Activated CD4-positive, CD25-positive, alpha-beta regulatory T cell (primary cell): ENCODE results near the gene C16orf86.

ENCODE experiments used
- DNase-seq, 4 experiments: peaks; one replicate each; lab custom pipeline; 2025; lab: John Stamatoyannopoulos, UW

The C16orf86 gene

DNA sequence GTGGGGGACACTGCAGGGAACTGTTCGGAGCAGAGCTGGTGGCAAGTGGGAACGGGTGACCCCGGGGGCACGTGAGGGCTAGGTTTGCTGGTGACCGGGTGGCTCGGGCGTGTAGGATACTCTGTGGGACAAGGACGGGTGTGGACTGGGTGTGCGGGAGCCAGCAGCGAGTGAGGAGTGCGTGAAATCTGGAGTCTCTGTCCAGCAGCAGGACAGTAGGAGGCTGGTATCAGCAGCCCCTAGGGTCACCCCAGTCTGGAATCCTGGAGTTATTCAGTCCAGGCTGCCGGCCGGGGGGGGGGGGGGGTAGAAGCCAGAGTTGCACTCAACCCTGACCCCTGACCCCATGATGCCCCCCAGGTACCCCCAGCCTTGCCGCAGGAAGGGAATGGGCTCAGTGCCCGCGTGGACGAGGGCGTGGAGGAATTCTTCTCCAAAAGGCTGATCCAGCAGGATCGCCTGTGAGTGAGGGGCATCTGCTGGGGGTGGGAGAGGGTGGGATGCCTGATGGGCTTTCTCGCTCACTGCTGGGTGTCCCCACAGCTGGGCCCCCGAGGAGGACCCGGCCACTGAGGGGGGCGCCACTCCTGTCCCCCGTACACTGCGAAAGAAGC is 12.7 kb upstream of the C16orf86 start:
- no peak for DNase-seq

DNA sequence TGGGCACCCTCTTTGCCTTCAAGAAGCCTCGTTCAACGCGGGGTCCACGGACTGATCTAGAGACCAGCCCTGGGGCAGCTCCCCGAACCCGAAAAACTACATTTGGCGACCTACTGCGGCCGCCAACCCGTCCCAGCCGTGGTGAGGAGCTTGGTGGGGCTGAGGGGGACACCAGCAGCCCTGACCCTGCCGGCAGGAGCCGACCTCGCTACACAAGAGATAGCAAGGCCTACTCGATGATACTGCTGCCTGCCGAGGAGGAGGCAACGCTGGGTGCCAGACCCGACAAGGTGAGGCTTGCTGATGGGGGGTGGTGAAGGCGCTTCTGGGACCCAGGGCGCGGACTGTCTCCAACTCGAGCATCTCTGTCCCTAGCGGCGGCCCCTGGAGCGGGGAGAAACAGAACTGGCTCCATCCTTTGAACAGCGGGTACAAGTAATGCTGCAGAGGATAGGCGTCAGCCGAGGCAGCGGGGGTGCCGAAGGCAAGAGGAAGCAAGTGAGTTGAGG is 12.2 kb upstream of the C16orf86 start:
- DNase-seq = no peak

DNA sequence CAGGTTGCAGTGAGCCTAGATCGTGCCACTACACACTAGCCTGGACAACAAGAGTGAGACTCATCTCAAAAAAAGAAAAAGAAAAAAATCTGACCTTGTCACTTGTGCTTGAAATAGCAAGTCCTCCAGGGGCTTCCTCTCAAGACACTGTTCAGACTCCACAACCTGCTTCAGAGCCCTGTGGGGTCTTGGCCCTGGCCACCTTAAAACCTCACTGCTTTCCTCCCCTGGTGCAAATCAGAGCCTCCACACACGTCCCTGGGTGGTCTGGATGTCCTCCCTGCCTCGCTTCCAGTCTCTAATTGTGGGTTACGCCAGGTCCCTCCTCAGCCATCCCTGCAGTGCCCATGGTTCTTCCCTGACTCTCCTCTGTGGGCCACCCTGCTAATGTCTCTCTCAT is 11.3 kb upstream of the C16orf86 start:
- no peak for DNase-seq

DNA sequence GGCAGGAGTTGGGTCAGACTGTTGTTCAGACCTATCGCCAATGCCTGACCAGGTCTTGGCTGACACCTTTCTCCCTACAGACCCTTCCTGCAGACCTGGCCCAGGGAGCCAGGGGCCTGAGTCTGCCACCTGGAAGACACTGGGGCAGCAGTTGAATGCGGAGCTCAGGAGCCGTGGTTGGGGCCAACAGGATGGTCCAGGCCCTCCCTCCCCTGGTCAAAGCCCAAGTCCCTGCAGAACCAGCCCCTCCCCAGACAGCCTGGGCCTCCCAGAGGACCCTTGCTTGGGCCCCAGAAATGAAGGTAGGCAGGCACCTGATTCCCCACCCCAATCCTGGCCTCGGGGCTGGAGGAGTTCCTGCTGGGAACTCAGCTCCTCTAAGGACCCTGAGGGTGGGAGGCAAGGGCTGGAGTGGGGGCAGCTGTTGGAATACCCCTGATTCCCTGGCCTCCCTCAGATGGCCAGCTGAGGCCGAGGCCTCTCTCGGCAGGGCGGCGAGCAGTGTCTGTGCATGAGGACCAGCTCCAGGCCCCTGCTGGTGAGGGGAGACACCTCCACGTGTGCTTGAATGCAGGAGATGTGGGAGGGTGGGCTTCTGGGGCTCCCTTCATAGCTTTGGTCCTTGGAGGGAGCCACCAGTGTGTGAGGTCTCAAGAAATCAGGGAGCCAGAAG is 10.1 kb upstream of the C16orf86 start:
- DNase-seq = no peak

DNA sequence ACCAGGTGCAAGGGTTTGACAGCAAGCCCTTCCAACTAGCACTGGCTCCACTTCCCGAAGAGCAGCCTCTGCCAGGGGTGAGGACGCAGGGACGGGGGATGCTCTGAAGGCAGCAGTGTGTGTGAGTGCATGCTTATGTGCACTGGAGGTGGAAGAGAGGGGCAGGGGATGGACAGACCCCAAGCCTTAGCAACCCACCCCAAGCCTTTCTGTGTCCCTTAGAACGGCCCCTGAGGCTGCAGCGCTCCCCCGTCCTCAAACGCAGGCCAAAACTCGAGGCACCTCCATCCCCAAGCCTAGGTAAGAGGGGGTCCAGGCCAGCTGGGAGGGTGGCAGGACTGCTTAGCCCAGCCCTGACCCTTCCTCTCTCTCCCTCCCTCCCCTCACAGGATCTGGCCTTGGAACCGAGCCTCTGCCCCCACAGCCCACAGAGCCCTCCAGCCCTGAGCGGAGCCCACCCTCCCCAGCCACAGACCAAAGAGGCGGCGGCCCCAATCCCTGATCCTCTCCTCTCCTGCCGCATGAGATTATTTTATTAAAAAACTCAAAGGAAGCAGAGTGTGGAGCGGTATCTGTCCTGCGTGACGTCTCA is 9.5 kb upstream of the C16orf86 start:
- DNase-seq = no peak

DNA sequence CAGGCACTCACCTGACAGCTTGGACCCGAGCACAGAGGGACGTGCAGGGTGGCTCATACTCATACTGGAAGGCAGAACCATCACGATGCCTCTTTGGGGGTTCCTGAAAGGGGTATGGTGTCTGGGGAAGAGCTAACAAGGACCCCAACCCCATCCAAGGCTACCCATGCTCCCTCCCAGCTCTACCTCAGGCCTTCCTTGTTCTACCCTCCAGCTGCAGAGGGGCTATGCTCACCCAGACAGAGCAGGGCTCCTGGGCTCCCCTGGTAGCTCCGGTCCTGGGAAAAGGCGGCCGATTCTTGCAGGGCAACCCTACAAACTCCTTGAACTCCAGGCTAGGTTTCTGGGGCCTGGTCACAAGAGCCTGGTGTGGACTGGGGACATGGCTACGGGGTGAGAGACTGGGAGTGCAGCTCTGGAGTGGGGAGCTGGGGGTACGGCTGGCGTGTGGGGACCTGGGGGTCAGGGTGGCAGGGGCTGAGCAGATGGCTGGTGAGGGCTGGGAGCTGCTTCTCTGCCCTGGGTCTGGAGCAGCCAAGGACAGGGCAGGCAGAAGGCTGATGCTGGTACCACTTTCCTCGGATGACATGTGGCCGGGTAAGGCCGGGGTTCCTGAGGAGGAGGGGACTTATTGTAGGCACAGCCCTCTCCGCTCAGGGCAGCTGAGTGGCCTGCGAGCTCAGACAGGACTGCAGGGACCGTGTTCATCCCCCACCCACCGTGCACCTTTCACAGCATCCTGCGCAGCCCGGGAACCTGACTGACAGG is 8.7 kb upstream of the C16orf86 start:
- no peak for DNase-seq

DNA sequence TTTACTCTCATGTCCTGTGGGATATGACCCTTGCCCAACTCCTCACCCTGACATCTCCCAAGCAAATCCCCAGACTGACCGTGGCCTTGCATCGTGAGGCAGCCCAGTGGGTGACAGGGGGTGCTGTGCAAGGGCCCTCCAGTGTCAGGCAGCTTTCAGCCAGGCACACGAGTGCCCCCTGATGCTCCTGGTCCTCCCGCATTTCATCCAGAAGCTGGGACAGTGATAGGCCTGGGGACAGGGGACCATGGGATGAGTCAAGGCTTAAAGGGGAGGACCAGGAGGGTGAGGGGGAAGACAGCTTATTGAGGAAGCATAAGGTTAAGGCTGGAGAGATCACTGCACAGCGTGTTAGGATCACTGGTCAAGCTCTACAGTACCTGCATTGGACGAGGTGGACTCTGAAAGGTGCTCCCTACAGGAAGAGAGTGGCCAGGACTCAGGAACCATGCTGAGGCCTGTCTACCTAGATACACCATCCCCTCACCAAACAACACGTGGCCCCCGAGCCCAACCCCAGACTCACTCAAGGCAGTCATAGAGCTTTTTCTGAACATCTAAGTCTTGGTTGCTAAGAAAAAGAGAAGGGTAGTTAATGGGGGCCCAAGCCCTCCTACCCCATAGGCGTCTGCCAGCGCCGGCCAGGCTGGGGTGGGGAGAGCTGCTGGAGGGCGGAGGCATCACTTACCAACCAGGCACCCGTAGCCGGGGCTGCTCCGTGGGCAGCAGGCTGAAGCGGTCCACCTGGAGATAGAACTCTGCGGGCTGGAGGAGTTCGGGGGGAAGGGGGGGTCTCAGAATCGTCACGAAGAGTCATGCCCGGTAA is 7.6 kb upstream of the C16orf86 start:
- no peak for DNase-seq

DNA sequence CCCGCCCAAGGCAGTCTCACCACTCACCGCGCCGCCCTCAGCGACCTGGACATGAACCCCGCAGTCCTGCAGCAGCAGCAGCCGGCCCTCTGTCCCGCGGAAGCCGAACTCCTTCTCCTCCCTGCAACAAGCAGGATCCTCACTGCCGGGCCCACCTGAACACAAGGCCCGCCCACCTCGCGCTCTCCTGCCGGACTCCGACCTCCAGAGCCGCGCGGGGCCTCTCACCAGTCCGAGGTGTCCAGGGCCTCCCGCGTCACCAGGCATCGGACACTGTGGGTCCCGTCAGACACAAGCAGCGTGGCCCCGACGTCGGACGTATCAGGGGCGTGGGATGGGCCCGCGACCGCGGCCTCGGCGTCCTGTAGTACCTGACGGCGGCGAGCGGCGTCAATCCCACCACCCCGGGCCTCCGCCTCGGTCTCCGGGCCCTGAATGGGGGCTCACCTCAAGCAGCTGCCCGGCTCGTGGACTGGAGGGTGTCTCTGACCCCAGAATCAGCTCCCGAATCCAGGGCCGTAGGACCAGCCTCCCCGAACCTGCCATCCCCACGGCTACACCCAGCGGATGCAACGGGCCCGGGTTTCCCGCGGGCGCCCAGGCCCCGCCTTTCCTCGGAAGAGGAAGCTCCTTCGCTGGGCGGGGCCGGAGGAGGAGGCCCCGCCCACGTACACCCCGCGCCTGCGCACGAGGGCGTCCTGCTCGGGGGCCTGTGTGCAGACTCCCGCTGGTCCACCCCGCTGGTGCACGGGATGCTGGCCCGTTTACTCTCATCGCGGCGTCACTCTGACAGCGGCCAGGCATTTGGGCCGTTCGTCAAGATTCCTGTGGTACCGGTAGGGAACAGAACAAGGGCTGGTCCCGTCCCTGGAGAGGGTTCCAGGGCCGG is 6.7 kb upstream of the C16orf86 start, which contains the start of gene ACD:
Gene ACD, minus strand, starts transcription at position 586 of the 889 bp plus-strand sequence. Its CDS starts 40 bp downstream, at position 546.
- peak; percentile 86 to 89 (median 89) for DNase-seq

DNA sequence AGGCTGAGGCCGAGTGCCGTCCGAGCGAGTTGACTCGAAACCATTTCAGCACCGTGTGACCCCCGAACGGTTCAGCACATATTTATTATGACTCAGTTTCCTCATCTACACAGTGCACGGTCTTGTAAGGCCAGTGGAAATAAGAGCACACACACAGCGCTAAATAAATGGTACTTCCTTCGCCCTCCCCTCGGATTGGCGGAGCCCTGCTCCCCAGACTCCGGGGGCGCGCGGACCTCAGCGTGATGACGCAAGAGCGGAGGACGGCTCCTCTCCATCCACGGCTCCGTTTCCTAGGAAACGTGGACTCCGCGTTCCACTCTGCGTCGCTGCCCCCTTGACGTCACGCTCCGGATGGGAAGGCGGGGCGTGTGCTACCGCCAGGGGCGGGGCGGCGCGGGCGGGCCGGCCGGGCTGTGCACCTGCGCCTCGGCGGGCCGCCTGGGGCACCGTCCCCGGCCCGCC is 6.0 kb upstream of the C16orf86 start, which contains the start of gene PARD6A:
Gene PARD6A, plus strand, starts transcription at position 397 of the 465 bp plus-strand sequence. CDS start 79 bp downstream, outside the sequence.
- DNase-seq = peak; percentile 73 to 89 (median 86)

DNA sequence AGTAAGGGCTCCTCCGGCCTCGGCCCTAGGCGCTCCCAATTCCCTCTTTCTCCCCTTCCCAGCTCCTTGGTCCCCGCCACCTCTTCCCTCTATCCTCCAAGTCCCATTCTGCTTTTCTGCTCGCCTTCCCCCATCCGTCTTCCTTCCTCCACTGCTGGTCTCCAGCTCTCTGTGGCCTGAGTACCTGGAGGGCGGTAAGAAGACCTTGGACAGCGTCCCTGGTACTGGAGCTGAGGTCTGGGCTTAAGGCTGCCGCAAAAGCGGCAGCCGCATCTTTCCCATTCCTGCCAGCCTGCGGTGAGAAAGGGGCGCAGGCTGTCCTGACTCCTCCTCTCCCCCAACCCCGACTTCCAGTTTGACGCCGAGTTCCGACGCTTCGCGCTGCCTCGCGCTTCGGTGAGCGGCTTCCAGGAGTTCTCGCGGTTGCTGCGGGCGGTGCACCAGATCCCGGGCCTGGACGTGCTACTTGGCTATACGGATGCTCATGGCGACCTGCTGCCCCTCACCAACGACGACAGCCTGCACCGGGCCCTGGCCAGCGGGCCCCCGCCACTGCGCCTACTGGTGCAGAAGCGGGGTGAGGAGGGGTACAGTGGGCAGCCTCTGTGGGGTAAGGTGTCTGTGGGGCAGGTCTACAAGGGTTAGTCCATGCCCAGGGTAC is 5.4 kb upstream of the C16orf86 start:
- no peak for DNase-seq

DNA sequence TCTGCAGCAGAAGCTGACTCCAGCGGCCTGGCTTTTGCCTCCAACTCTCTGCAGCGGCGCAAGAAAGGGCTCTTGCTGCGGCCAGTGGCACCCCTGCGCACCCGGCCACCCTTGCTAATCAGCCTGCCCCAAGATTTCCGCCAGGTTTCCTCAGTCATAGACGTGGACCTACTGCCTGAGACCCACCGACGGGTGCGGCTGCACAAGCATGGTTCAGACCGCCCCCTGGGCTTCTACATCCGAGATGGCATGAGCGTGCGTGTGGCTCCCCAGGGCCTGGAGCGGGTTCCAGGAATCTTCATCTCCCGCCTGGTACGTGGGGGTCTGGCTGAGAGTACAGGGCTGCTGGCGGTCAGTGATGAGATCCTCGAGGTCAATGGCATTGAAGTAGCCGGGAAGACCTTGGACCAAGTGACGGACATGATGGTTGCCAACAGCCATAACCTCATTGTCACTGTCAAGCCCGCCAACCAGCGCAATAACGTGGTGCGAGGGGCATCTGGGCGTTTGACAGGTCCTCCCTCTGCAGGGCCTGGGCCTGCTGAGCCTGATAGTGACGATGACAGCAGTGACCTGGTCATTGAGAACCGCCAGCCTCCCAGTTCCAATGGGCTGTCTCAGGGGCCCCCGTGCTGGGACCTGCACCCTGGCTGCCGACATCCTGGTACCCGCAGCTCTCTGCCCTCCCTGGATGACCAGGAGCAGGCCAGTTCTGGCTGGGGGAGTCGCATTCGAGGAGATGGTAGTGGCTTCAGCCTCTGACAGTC is 4.5 kb upstream of the C16orf86 start:
- DNase-seq = no peak

DNA sequence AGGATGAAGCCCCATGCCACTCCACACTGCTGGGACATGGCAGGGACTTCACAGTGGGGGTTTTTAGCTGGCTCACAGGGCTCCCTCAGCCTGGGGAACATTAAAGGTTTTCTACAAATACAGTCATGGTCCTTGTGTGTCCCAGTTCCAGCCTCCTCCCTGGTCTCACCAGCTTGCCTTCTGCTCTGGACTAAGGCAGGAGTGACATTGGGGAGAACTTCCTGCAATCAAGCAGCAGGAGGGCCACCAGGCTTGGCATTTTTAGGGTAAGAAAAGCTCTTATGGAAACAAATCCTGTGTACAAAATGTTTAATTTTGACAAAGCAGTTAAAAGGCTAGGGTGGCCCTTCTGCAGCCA is 4.0 kb upstream of the C16orf86 start:
- DNase-seq = no peak

DNA sequence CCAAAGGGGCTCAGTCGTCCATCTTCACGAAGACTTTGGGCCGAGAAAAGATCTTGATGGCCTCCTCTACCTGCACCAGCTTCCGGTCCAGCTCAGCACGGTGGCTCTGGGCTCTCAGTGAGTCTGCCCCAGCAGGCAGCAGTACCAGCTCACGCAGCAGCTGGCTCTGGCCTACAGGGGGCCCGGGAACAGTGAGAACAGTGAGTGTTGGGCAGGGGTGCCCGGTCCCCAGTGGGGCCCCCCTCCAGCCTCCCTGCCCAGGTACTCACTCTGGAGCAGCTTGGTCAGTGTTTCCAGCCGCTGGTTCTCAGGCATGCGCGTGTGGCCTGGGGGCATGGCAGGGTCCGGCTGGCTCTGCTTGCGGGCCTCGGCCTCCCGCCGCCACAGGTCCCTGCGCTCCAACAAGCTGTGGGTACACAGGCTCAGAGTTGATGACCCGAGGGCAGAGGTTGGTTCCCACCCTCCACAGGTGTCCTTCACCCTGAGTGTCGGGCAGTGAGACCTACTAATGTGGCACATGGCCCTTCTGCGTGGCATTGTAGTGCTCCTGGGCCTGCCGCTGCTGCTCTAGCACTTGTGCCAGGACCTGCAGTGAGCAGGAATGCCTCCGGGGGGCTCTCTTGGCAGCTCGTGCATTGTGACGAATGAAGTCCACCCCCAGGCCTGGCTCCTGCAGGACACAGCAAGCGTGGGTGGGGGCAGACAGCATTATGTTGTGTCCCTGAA is 3.3 kb upstream of the C16orf86 start:
- no peak for DNase-seq

DNA sequence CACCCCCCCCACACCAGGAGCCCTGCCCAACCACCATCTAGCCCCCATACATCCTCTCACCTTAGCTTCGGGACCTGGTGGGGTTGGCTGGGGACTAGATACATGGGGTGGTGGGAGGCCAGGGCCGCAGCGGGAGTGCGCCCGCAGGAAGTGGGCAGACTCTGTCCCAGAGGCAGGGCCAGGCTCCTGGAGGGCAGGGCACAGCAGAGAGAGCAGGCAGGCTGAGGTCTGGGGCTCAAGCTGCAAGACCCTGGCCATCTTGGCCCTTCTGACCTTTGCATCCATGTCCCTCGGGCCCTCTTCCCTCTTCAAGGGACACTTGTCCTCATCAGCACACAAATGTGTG is 2.8 kb upstream of the C16orf86 start:
- no peak for DNase-seq

DNA sequence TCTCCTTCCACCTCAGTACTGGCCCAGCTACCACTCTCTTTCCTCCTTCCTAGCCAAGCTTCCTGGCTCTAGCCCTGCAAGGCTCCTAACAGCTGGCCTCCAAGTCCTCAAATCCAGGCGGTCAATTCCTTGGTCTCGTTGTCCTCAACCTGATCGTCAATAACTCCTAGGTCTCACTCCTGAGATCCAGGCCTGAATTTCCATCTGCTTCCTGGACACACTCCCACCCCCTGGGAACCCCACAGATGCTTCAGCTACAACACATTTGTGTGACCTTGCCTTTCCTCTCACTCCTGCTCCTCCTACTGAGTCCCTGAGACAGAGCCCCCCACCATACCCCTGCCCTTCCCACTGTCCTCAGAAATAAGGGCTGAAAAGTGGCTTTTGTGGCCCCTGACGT is 2.4 kb upstream of the C16orf86 start:
- DNase-seq = no peak

DNA sequence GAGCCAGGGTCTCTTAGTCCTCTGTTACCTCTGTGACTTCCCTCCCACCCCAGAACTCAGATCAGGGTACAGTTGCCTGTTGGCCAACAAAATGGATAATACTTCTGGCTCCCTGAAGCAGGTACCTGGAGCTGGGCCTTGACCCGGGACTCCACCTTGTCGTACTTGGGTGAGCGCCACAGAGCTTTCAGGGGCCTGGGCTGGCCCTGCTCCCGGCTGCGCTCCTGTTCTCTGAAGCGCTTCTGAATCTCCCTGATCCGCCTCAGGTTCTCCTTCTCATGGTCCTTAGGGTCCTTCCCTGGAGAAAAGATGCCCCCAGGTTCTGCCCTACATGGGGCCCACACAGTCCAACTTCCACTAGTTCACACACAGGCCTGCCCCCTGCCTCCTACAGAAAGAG is 1.7 kb upstream of the C16orf86 start:
- DNase-seq = no peak

DNA sequence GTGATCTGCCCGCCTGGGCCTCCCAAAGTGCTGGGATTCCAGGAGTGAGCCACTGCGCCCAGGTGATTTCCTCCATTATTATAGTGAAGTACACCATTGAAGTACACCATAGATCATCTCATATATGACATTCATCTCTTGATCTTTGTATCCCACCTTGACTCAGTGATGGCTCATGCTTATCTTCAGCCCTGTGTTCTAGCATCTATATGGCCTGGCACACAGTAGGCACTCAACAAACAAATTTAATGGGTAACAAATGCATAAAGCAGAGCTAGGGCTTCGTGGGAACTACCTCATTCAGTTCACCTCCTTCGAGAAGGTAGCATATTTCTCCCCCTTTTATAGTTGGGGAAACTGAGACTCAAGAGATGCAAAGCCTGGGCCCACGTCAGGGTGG is 1.0 kb upstream of the C16orf86 start:
- DNase-seq = no peak

DNA sequence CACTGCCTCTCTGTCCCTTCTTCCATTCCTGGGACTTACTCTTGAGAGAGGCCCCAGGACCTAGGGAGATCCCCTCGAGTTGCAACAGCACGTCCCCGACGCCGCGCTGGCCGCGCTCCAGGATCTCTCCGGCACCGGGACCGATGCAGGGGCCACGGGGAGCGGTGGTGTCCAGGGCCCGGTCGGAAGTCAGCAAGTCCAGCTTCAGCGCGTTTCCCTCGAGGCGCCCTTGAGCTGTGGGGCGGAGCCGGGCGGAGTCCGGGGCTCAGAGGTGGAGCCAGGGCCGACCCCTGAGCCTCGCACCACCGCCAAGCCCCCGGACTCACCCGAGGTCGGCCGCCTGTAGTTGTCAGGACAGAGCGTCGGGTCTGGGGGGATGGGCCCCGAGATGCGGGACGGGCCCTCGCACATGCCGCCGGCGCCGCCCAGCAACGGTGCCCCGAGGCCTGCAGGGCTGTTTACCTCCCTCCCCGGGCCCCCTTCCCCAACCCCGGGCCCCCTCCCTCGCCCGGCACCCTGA is 522 bp upstream of the C16orf86 start:
- DNase-seq = no peak
